Activated T-helper 1 cell treated with anti-CD3 and anti-CD28 coated beads, Interleukin-2, amount 50 U/mL, for 16 hours (primary cell): ENCODE data around the gene TXNRD2.

Source experiments
- DNase-seq, 2 donors: peaks; one replicate each; pipeline ENCODE4 v3.0.0-alpha.2; 2020; ENCODE audit warnings: low read depth in 1 of 2, low spot score in 1 of 2

The TXNRD2 gene

GRCh38 chr22:19941365-19942082 lies at the start of gene TXNRD2, which contains the start of gene COMT:
TSS of gene TXNRD2 (minus strand) at chr22:19941818. CDS start at chr22:19941803, 15 bp downstream.
TSS of gene COMT (plus strand) at chr22:19941772. CDS start at chr22:19962527, 20,755 bp downstream.
- DNase-seq: peak; percentile 49 to 56

GRCh38 chr22:19991395-19991644 lies 49.7 kb upstream of the TXNRD2 start:
- DNase-seq: no peak

GRCh38 chr22:19990609-19991394 lies 49.2 kb upstream of the TXNRD2 start:
- no peak for DNase-seq

GRCh38 chr22:19990188-19990587 lies 48.6 kb upstream of the TXNRD2 start:
- no peak for DNase-seq

GRCh38 chr22:19989725-19990067 lies 48.1 kb upstream of the TXNRD2 start:
- no peak for DNase-seq

GRCh38 chr22:19988965-19989724 lies 47.5 kb upstream of the TXNRD2 start:
- DNase-seq: no peak

- DNase-seq: no peak
These were observed 46.8 kb upstream of the TXNRD2 start for GRCh38 chr22:19988331-19988808.

GRCh38 chr22:19987394-19988306 lies 46.0 kb upstream of the TXNRD2 start:
- DNase-seq: no peak

GRCh38 chr22:19986410-19987341 lies 45.1 kb upstream of the TXNRD2 start:
- DNase-seq: peak; percentile 28 to 49

- no peak for DNase-seq
These were observed 44.4 kb upstream of the TXNRD2 start for GRCh38 chr22:19986011-19986409.

GRCh38 chr22:19984851-19985811 lies 43.5 kb upstream of the TXNRD2 start:
- DNase-seq: no peak

GRCh38 chr22:19984201-19984753 lies 42.7 kb upstream of the TXNRD2 start:
- no peak for DNase-seq

GRCh38 chr22:19983741-19984140 lies 42.1 kb upstream of the TXNRD2 start:
- no peak for DNase-seq

GRCh38 chr22:19982991-19983578 lies 41.5 kb upstream of the TXNRD2 start:
- no peak for DNase-seq

- DNase-seq: no peak
These were observed 40.6 kb upstream of the TXNRD2 start for GRCh38 chr22:19981961-19982920.

- no peak for DNase-seq
These were observed 39.7 kb upstream of the TXNRD2 start for GRCh38 chr22:19981171-19981960.
